HG03354 (cell line): ENCODE results near the gene STAP1.

Experiments used
- ATAC-seq: cut with Tn5 transposase; IDR thresholded peaks from one replicate; pipeline ENCODE4 v1.9.1; 2021; ENCODE audit warnings: mild to moderate bottlenecking; ENCODE audit not compliant: unreplicated experiment, poor library complexity, severe bottlenecking

The STAP1 gene

GRCh38 chr4:67554096-67554495, 4.4 kb upstream of the STAP1 start:
- ATAC-seq: no peak

- ATAC-seq: no peak
Observed at GRCh38 chr4:67555447-67555846, 3.1 kb upstream of the STAP1 start.

GRCh38 chr4:67556436-67556835, 2.1 kb upstream of the STAP1 start:
- no peak for ATAC-seq

GRCh38 chr4:67565284-67565683, 6.8 kb downstream of the STAP1 start:
- ATAC-seq: no peak

- no peak for ATAC-seq
Observed at GRCh38 chr4:67566335-67566734, 7.8 kb downstream of the STAP1 start.

- ATAC-seq: no peak
Observed at GRCh38 chr4:67568820-67569219, 10.3 kb downstream of the STAP1 start.

- ATAC-seq: no peak
Observed at GRCh38 chr4:67570537-67570936, 12.0 kb downstream of the STAP1 start.

- ATAC-seq: no peak
Observed at GRCh38 chr4:67571975-67572374, 13.4 kb downstream of the STAP1 start.

- no peak for ATAC-seq
Observed at GRCh38 chr4:67573193-67573592, 14.7 kb downstream of the STAP1 start.

- ATAC-seq: peak; percentile 96
Observed at GRCh38 chr4:67575232-67576058, 16.9 kb downstream of the STAP1 start.

GRCh38 chr4:67576059-67576466, 17.5 kb downstream of the STAP1 start:
- no peak for ATAC-seq

GRCh38 chr4:67576538-67576937, 18.0 kb downstream of the STAP1 start:
- ATAC-seq: peak; percentile 32

- peak; percentile 34 for ATAC-seq
Observed at GRCh38 chr4:67580577-67580976, 22.1 kb downstream of the STAP1 start.

GRCh38 chr4:67581208-67581857, 22.8 kb downstream of the STAP1 start:
- peak; percentile 54 for ATAC-seq

- ATAC-seq: no peak
Observed at GRCh38 chr4:67581913-67582312, 23.4 kb downstream of the STAP1 start.

- ATAC-seq: no peak
Observed at GRCh38 chr4:67584496-67584895, 26.0 kb downstream of the STAP1 start.

- no peak for ATAC-seq
Observed at GRCh38 chr4:67587156-67587555, 28.6 kb downstream of the STAP1 start.

- no peak for ATAC-seq
Observed at GRCh38 chr4:67593741-67594175, 35.2 kb downstream of the STAP1 start.

GRCh38 chr4:67603310-67604028, 44.9 kb downstream of the STAP1 start:
- ATAC-seq: no peak

- no peak for ATAC-seq
Observed at GRCh38 chr4:67604029-67604381, 45.5 kb downstream of the STAP1 start.

- no peak for ATAC-seq
Observed at GRCh38 chr4:67604749-67605148, 46.2 kb downstream of the STAP1 start.
